ENCODE measurements around the gene TUG1.

GRCh38 chr22:30926706-30927105 is 42.4 kb upstream of the TUG1 start:
- TF ChIP-seq CTCF (IDR thresholded peaks at IDR 0.05): no peak
- no peak for TF ChIP-seq POLR2AphosphoS5 (IDR thresholded peaks at IDR 0.05; ENCODE audit: low read depth, low read length)

All from Panc1 (cell line).